Mesodermal cell (in vitro differentiated cells): ENCODE results near the gene FAHD2A.
"Not testable (repeated sequence)": the region's sequence is repeated elsewhere in the genome, so short reads cannot be mapped to it uniquely, and the experiment has no call there.

Source experiments
- H3K27ac ChIP-seq: 2 replicates; pipeline ENCODE4 v1.7.0; 2013; ENCODE audit warnings: mild to moderate bottlenecking, low read depth, low read length, moderate library complexity; ENCODE audit not compliant: severe bottlenecking
- H3K36me3 ChIP-seq: 2 replicates; pipeline ENCODE4 v1.7.1; 2013; ENCODE audit warnings: mild to moderate bottlenecking, low read length, moderate library complexity; ENCODE audit not compliant: control insufficient read depth, insufficient read depth
- H3K4me1 ChIP-seq: one replicate; pipeline ENCODE4 v1.7.1; 2013; ENCODE audit warnings: mild to moderate bottlenecking, low read length; ENCODE audit not compliant: insufficient read depth, control insufficient read depth, poor library complexity, severe bottlenecking
- H3K4me3 ChIP-seq: 2 replicates; pipeline ENCODE4 v1.7.0; 2013; ENCODE audit warnings: low read length, control low read depth, mild to moderate bottlenecking; ENCODE audit not compliant: insufficient read depth, poor library complexity, severe bottlenecking; ENCODE audit errors: extremely low read depth
- H3K9me3 ChIP-seq: 2 replicates; pipeline ENCODE4 v1.7.1; 2013; ENCODE audit warnings: mild to moderate bottlenecking, low read length, moderate library complexity; ENCODE audit not compliant: control insufficient read depth
- WGBS, 2 experiments: methylation state at CpG; one replicate each; pipeline ENCODE4 v1.1.5; 2013; ENCODE audit warnings: missing lambda C conversion rate in 2 of 2; ENCODE audit not compliant: insufficient coverage in 2 of 2; 5-methylcytosine and 5-hydroxymethylcytosine counted together

The FAHD2A gene

DNA sequence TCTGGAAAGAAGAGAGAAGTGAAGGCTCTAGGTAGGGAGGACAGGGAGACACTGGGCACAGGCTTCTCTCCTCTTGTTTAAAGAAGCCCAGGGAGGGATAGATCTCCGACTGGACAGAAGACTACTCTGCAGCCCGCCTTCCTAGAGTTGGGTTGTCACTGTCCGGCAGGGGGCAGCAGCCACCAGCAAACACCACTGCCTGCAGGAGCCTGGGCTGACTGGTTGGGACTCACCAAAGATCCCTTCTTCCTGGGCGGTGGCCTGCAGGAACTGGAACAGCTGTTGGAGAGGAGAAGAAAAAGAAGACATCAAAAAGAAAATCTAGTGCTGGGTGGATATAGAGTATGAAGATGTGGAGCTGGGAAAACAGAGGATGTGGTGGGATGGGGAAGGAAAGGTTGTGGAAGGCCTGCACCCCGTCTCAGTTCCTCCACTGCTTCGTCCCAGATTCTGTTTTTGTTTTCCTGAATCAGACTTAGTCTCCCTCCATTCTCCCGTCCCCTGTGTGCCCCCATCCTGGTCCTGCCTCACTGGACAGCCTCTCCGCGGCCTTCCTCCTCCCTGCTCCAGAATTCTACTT lies 11.6 kb downstream of the FAHD2A start:
- H3K4me3 ChIP-seq, H3K27ac ChIP-seq, H3K4me1 ChIP-seq, H3K36me3 ChIP-seq, H3K9me3 ChIP-seq: not testable (repeated sequence)
- 21 to 25% methylated on average over 2 of the region's 9 CpGs for WGBS, 2 experiments

DNA sequence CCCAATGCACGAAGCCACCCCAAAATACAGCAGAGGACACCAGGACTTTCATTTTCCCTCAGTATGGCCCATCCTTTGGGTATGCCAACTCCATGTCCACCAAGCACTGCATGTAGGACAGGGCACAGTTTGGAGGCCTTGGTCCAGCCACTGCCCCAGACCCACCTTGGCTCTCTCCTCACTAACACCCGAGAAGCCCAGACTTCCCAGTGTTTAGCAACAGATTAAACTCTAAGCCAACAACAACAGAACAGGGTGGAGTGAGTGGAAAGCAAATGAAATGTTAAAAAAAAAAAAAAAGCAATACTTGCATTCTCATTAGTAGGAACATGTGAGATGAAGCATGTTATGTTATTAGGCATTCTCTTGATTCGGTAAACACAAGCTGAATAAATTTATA lies 12.6 kb downstream of the FAHD2A start:
- H3K36me3 ChIP-seq, H3K4me1 ChIP-seq, H3K9me3 ChIP-seq, H3K27ac ChIP-seq, H3K4me3 ChIP-seq: not testable (repeated sequence)
- WGBS, 2 experiments, result 83% methylated on average over 1 of the region's 3 CpGs; no CpG with 5 or more reads in 1 of the 2 experiments

DNA sequence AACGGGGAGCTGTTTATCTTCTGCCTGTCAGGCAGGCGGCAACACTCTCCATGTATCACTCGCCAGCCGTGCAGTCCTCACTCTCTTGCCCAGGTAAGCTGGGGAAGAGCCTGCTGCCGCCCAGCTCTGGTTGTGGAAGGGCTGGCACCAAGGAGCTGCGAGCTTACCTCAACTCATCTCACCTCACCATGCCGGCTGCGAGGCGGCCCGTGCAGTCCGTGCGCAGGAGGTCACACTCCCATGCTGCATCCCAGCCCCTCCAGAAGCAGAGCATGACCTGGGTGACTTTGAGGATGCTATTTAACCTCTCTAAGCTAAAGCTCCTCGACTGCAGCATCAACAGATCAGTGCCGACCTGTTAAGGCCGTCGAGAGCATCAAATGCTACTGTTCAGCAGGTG lies 13.1 kb downstream of the FAHD2A start:
- not testable (repeated sequence) for H3K9me3 ChIP-seq, H3K4me1 ChIP-seq, H3K27ac ChIP-seq, H3K4me3 ChIP-seq, H3K36me3 ChIP-seq
- WGBS, 2 experiments, result 94% methylated on average over 11 to 12 of the region's 16 CpGs

DNA sequence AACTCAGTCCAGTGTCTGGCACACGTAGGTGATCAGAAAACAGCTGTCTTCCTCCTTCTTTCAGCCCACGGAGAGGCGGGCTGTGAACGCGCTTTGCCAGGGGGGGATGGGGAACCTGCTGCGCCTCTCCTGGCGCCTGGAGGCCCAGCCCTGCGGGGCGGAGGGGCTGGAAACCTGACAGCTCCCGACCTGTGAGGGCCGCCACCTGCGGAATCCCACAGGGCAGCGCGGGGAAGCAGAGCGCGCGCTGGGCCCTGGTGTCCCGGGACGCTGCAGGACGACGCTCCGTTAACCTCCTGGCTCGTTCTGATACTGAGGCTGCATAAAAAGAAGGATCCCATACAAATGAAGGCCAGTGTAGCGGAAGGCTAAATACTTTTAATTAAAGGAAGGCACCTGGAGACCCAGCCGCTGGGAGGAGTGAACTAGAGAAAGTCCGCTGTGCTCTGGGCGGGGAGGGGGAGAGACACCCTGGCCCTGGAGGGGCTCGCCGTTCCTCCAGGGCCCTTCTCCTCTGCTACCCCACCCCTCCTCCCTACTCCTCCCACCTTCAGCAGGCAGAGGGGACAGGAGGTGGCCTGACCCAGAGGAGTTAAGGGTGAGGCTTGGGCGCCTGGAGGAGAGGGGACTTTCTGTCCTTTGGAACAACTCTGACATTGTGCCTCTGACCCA lies 24.8 kb downstream of the FAHD2A start:
- H3K4me1 ChIP-seq, H3K4me3 ChIP-seq, H3K27ac ChIP-seq, H3K9me3 ChIP-seq, H3K36me3 ChIP-seq: not testable (repeated sequence)
- WGBS, 2 experiments, result no CpG with 5 or more reads among the region's 30 CpGs

DNA sequence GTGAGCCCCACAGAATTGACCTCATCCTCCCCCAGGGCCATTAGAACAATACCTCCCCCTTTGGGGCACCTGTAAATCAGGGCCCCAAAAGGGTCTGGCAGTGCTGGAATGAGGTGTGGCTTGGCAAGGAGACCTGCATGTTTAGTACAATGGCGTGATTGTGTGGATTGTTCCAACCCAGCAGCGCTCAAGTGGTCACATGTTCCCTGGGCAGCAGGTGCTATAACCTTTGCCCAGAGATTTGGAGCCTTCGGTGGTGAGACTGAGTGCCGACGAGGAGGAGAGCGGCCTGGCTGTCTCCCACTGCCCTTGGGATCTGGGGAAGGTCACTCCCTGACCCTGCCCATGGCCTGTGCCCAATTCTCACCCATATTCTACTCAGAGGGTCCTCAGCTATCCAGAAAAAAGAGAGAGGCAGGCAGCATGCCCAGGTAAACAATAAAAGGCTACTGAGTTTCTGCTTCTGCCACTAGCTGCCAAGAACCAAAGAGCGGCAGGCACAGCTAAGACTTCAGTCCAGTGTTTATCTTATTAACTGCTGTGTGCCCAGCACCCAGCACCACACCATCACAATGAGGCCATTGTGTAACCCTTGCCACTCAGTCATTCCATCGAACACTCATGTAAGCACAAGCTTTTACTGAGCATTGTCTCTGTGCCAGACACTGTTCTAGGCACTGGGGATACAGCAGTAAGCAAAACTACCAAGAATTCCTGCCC lies 27.4 kb downstream of the FAHD2A start:
- H3K4me3 ChIP-seq, H3K27ac ChIP-seq, H3K9me3 ChIP-seq, H3K4me1 ChIP-seq, H3K36me3 ChIP-seq: not testable (repeated sequence)
- WGBS, 2 experiments, result no CpG with 5 or more reads among the region's 8 CpGs

- H3K4me3 ChIP-seq, H3K27ac ChIP-seq: not testable (repeated sequence)
- WGBS, 2 experiments, result no CpG with 5 or more reads among the region's 4 CpGs
Measured at GRCh38 chr2:95433373-95433772, 30.9 kb downstream of the FAHD2A start.

GRCh38 chr2:95433973-95434372 lies 31.5 kb downstream of the FAHD2A start:
- H3K27ac ChIP-seq, H3K4me3 ChIP-seq, H3K9me3 ChIP-seq, H3K4me1 ChIP-seq, H3K36me3 ChIP-seq: not testable (repeated sequence)
- WGBS, 2 experiments, result no CpG with 5 or more reads among the region's 2 CpGs

More at GRCh38 chr2:95433373-95433772, 30.9 kb downstream of the FAHD2A start:
- H3K4me1 ChIP-seq, H3K36me3 ChIP-seq, H3K9me3 ChIP-seq: not testable (repeated sequence)

GRCh38 chr2:95434507-95435076 lies 32.1 kb downstream of the FAHD2A start:
- H3K4me3 ChIP-seq, H3K36me3 ChIP-seq, H3K9me3 ChIP-seq, H3K4me1 ChIP-seq, H3K27ac ChIP-seq: not testable (repeated sequence)
- no CpG with 5 or more reads among the region's 3 CpGs for WGBS, 2 experiments

DNA sequence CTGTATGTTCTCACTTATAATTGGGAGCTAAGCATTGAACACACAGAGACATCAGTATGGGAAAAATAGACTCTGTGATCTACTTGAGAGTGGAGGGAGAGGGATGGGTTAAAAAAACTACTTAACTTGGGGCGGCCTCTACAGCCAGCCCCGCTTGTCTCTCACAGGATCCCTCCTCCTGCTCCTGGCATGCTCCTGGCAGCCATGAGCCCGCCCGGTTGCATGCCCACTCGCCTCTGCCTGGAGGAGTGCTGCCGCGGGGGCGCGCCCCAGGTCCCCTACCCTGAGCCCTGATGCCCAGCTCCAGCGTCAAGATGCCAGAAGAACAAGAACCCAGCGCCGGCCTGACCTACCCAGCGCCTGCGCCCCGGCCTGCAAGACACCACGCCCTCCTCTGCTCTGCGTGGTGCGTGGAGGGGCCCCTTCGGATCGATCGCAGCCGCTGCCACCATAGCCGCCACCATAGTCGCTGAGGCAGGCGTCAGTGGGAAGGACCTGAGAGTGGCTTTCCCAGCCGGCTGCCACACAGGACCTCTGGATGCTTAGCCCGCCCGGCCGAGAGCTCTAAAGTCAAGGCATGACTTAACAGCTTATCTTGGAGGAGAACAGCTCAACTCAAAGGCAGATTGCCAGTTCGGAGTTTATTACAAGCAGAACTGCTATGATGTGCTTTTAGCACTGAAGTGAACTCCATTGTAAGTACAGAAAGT lies 32.8 kb downstream of the FAHD2A start:
- H3K27ac ChIP-seq, result not testable (repeated sequence)
- no CpG with 5 or more reads among the region's 30 CpGs for WGBS, 2 experiments

DNA sequence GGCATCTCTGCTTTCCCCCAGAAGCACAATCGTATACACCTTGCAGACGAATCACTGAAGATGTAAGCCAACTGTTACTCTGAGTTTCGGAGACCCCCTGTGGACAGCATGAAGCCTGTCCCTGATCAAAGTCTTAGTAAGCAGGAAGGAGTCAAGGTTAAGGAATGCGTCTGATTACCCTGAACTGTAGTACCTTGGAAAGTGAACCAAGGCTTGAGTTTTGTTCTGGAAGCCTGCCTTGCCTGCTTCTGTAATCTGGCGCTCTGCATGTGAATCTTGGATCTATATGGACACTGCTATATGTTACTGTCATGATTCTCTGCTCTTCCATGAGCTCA lies 33.3 kb downstream of the FAHD2A start:
- not testable (repeated sequence) for H3K4me1 ChIP-seq

More for the DNA sequence above, 32.8 kb downstream of the FAHD2A start:
- H3K4me3 ChIP-seq, H3K9me3 ChIP-seq, H3K4me1 ChIP-seq, H3K36me3 ChIP-seq: not testable (repeated sequence)

More for the DNA sequence above, 33.3 kb downstream of the FAHD2A start:
- no CpG with 5 or more reads among the region's 5 CpGs for WGBS, 2 experiments
- not testable (repeated sequence) for H3K9me3 ChIP-seq, H3K27ac ChIP-seq, H3K4me3 ChIP-seq, H3K36me3 ChIP-seq
